GM11168 (cell line): ENCODE results near the gene TMEM18.

Source experiments
- in situ Hi-C: fragments of 300-500 bp; cut with MboI; formaldehyde crosslinking; loops from one replicate; pipeline ENCODE4 v1.12.0; 2022; ENCODE audit warnings: low sequenced_read_pairs; ENCODE audit not compliant: unreplicated experiment

TMEM18 gene

GRCh38 chr2:674321-674985 lies 2.8 kb downstream of the TMEM18 start:
- in situ Hi-C loops: no loop called here

- in situ Hi-C loops: no loop called here
These were observed 3.4 kb downstream of the TMEM18 start for GRCh38 chr2:673615-674320.

- in situ Hi-C loops: no loop called here
These were observed 4.2 kb downstream of the TMEM18 start for GRCh38 chr2:673016-673415.

- in situ Hi-C loops: no loop called here
These were observed 4.7 kb downstream of the TMEM18 start for GRCh38 chr2:672606-672905.

GRCh38 chr2:671787-672605 lies 5.2 kb downstream of the TMEM18 start:
- in situ Hi-C loops: no loop called here

- in situ Hi-C loops: no loop called here
These were observed 6.1 kb downstream of the TMEM18 start for GRCh38 chr2:671072-671471.

- in situ Hi-C loops: no loop called here
These were observed 6.6 kb downstream of the TMEM18 start for GRCh38 chr2:670637-671036.

GRCh38 chr2:669323-669722 lies 7.9 kb downstream of the TMEM18 start:
- in situ Hi-C loops: no loop called here

GRCh38 chr2:668000-668398 lies 9.2 kb downstream of the TMEM18 start:
- in situ Hi-C loops: no loop called here

- in situ Hi-C loops: no loop called here
These were observed 9.7 kb downstream of the TMEM18 start for GRCh38 chr2:667332-667999.

GRCh38 chr2:666441-666840 lies 10.8 kb downstream of the TMEM18 start:
- in situ Hi-C loops: no loop called here

GRCh38 chr2:665340-666073 lies 11.7 kb downstream of the TMEM18 start:
- in situ Hi-C loops: no loop called here

GRCh38 chr2:664063-664462 lies 13.1 kb downstream of the TMEM18 start:
- in situ Hi-C loops: no loop called here

- in situ Hi-C loops: no loop called here
These were observed 14.0 kb downstream of the TMEM18 start for GRCh38 chr2:663221-663620.

- in situ Hi-C loops: no loop called here
These were observed 15.9 kb downstream of the TMEM18 start for GRCh38 chr2:661360-661635.

GRCh38 chr2:660586-661359 lies 16.4 kb downstream of the TMEM18 start:
- in situ Hi-C loops: no loop called here

- in situ Hi-C loops: no loop called here
These were observed 17.2 kb downstream of the TMEM18 start for GRCh38 chr2:660029-660428.

GRCh38 chr2:658426-658825 lies 18.8 kb downstream of the TMEM18 start:
- in situ Hi-C loops: no loop called here

GRCh38 chr2:657766-658165 lies 19.4 kb downstream of the TMEM18 start:
- in situ Hi-C loops: no loop called here

GRCh38 chr2:656676-657075 lies 20.5 kb downstream of the TMEM18 start:
- in situ Hi-C loops: no loop called here
